T follicular helper cell (primary cell): ENCODE data around the gene FAM135A.
A peak's percentile ranks its signal among the peaks of the same experiment; 100 is the strongest.
"Not testable (repeated sequence)": the region's sequence is repeated elsewhere in the genome, so short reads cannot be mapped to it uniquely, and the experiment has no call there.

ENCODE experiments used
- DNase-seq: peaks from one replicate; pipeline ENCODE4 v3.0.0-alpha.2; 2020; ENCODE audit warnings: low read depth

Gene FAM135A

DNA sequence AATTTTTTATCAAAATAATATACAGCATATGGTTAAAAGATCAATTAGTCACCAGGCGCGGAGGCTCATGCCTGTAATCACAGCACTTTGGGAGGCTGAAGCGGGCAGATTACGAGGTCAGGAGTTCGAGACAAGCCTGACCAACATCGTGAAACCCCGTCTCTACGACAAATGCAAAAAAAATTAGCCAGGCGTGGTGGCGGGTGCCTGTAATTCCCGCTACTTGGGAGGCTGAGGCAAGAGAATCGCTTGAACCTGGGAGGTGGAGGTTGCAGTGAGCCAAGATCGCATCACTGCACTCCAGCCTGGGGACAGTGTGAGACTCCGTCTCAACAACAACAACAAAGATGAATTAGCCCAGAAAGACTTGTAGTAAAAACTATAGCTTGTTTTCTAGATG, 46.4 kb downstream of the FAM135A start:
- not testable (repeated sequence) for DNase-seq

DNA sequence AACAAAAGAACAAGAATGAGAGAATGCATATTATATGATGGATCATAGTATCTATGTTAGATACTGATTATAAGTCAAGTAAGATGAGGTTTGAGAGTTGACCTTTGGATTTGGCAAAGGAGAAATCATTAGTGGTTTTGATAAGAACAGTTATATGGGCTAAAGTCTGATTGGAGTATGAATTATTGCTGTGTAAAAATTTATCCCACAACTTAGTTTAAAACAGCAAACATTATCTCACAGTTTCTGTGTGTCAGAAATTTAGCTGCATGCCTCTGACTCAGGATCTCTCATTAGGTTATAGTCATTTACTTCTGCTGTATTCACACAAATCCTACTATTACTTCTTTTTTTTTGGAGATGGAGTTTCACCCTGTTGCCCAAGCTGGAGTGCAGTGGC, 56.7 kb downstream of the FAM135A start:
- DNase-seq: no peak

DNA sequence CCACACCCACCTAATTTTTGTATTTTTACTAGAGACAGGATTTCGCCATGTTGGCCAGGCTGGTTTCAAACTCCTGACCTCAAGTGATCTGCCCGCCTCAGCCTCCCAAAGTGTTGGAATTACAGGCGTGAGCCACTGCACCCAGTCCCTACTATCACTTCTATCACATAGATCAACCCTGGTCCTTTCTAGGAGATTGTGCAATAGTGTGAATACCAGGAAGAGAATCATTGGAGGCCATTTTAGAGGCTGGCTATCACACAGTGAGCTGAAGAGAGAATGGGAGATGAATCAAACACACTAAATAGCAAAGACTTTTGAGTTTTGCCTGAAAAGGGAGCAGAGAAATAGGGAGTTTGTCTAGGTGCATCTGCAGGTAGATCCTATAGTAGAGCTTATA, 57.2 kb downstream of the FAM135A start:
- not testable (repeated sequence) for DNase-seq

DNA sequence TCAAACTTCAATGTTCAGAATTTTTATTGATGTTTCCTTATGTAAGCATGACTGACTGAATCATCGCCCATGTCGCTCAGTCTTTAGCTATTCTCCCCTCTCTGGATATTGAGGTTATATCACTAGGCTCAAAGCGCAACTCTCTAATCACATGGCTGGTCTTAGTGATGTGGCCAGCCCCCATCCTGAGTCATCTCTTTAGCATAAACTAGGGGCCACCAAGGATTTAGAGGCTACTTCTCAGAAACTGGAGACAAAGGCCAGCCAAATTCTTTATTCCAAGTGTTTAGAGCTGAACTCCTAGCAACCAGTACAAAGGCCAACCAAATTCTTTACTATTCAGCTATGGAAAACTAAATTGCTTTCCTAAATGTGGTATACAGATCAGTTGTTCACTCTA, 61.4 kb downstream of the FAM135A start:
- DNase-seq: no peak

DNA sequence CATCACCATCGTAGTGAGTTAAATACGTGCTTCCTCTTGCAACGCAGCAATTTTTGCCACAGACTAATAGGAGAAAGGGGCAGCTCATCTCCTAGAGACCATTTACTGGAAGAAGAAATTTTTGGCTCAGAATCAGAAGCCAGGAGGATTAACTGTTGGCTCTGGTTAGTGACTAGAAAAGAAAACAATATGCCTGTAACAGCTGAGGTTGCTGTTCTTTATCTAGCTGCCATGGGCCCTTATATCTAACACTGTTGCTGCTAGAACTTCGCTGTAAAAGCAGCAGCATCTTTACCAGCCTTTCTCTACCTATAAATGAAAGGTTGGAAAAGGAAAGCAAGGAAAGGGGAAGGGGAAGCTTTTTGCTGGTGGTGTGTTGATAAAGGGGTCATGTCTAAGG, 65.9 kb downstream of the FAM135A start:
- no peak for DNase-seq

DNA sequence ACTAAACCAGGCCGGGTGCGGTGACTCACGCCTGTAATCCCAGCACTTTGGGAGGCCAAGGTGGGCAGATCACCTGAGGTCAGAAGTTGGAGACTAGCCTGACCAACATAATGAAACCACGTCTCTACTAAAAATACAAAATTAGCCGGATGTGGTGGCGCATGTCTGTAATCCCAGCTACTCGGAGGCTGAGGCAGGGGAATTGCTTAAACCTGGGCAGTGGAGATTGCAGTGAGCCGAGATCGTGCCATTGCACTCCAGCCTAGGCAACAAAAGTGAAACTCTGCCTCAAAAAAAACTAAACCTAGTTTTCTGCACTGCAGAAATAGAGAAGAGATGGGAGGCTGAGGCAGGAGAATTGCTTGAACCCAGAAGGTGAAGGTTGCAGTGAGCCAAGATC, 73.3 kb downstream of the FAM135A start:
- DNase-seq: not testable (repeated sequence)

DNA sequence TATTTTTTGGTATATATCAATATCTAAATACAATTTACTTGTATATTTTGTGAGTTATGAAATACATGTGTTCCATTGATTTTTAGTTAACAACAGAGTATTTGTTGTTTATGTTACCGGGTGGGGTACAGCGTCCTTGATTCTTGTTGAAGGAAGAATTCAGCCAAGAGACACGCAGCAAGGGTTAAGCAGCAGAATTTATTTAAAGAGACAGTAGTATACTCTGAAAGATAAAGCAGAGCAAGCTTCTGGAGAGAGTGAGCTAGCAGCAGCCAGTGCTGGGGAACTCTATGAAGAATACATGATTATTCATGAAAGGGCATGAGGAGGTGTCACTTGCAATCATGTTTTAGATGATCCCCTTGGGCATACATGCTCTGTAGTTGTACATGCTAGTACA, 76.1 kb downstream of the FAM135A start:
- DNase-seq: no peak

DNA sequence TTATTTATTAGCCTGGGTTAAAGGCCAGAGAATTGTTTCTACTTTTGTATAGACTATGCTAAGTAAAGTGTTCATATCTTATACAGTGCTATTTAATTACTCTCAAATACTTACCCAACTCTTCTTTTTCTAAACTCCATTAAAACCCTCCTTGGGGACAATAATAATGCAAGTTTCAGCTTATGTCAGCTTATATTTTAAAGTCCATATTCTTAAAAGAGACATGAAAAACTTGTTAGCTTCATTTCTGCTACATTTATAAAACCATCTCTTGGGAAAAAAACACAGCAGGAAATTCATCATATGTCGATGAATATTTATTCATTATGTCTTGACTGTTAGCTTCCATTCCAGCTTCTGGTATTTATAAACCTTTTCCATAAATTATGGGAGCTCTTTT, 81.5 kb downstream of the FAM135A start:
- no peak for DNase-seq

DNA sequence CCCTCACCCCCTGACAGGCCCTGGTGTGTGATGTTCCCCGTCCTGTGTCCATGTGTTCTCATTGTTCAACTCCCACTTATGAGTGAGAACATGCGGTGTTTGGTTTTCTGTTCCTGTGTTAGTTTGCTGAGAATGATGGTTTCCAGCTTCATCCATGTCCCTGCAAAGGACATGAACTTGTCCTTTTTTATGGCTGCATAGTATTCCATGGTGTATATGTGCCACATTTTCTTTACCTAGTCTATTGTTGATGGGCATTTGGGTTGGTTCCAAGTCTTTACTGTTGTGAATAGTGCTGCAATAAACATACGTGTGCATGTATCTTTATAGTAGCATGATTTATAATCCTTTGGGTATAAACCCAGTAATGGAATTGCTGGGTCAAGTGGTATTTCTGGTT, 82.5 kb downstream of the FAM135A start:
- DNase-seq: not testable (repeated sequence)

DNA sequence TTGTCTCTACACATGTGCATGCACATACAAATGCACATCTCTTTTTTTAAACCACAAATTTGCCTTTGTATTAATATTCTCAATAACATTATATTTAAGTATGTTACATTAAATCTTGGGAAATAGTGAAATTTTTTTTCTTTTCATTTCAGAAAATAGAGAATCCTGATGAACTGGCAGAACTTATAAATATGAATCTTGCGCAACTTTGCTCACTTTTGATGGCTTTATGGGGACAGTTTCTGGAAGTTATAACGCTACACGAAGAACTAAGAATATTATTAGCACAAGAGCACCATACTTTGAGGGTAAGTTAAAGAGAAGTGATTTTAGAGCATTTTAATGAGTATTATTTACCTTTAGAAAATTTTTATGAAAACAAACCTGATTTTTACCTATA, 89.2 kb downstream of the FAM135A start:
- no peak for DNase-seq

DNA sequence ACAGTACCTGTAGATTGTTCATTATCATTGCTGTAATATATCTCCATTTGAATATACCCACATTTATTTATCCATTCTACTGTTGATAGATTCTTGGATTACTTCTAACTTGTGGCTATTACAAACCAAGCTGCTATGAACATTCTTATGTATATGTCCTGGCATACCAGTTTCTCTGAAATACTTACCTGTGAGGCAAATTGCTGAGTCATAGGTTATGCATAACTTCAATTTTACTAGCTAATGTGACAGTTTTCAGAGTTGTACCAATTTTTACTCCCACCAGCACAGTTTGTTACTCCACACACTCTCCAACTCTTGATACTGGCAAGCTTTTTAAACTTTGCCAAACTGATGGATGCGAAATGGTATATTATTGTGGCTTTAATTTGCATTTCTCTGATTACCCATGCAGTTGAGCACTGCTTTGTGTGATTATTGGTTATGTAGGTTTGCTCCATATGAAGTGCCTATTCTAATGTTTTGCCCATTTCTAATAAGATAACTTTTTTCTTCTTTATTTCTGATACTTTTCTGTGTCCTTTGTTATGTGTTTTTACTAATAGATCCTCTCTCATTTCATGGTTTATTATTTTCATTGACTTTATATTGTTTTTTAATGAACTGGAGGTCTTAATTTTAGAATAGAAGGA, 90.6 kb downstream of the FAM135A start:
- DNase-seq: no peak

DNA sequence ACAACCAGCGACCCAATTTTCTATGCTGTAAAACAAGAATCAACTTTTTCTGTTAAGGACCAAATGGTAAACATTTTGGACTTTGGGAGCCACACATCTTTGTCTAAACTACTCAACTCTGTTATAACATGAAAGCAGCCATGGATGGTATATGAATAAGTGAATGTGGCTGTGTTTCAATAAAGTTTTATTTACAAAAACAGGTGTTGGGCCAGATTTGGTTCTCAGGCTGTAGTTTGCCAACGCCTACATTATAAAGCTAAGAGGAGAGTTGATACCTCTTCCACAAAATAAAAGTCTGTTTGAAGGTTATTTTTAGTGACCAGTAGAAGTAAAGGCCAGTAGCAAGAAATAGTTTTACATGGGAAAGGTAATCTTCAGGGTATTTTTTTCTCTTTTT, 93.0 kb downstream of the FAM135A start:
- no peak for DNase-seq

DNA sequence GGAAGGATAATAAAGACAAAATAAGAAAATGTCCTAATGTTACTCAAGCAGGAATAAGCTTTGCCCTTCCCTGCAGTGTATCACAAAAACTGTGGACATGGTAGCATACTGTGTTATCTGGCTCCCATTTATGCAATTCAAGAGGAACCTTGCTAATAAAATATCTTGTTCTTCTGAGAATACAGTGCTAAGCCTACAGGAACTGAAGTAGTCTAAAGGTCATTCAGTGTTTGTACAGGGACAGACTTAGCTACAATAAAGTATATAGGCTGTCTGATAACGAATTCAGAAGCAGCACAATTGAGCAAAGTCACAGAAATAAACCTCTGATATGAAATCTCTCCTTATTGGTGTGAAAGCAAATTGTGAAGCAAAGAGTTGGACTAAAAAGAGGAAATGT, 93.9 kb downstream of the FAM135A start:
- DNase-seq: no peak

DNA sequence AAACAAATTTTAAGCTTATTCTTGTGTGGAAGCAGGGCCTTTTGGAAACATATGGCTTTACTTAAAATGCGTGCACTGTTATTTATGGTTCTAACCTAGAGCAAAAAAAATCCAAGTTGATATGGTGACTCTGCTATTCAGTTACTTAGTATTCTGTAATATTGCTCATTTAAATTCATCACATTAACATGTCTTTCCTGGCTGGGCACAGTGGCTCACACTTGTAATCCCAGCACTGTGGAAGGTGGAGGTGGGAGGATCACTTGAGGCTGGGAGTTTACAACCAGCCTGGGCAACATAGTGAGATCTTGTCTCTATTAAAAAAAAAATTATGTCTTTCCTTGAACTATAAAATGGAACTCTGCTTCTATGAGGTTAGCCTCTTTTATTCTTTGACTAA, 95.6 kb downstream of the FAM135A start:
- DNase-seq: no peak

DNA sequence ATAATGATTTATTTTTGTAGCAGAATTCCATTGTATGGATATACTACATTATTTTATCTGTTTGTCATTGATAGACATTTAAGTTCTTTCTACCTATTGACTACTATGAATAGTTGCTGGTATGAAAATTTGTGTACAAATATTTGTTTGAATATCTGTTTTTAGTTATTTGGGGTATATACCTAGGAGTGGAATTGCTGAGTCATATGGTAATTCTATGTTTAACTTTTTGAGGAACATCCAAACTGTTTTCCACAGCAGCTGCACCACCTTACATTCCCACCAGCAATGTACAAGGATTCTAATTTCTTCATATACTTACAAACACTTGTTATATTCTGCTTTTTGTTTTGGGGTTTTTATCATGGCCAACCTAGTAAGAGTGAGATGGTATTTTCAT, 97.3 kb downstream of the FAM135A start:
- DNase-seq: no peak

DNA sequence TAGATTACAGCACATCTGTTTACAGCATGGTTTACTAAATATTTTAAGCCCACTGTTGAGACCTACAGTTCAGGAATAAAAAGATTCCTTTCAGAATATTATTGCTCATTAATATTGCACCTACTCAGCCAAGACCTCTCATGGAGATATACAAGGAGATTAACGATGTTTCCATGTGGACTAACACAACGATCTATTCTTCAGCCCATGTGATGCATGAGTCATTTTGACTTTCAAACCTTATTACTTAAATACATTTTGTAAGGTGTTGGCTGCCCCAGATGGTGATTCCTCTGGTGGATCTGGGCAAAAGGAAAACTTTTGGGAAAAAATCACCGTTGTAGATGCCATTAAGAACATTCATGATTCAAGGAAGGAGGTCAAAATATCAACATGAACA, 105.4 kb downstream of the FAM135A start:
- DNase-seq: no peak

DNA sequence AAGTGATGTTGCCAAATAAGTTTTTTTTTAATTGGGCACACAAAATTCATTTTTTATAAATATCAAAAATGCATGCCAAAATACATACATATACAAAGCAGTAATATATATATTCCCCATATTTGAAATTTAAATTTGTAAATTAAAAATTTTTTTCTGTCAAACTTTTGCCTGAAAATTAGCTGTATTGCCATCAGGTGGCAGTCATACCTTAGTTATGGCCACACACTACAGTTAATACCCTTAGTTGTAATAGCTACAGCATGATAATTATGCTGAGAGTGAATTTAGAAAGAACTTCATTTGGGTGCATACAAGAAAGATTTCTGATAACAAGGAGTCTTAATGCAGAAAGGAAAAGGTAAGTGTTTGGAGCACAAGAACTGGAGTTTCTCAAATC, 107.3 kb downstream of the FAM135A start:
- peak; percentile 4 for DNase-seq

DNA sequence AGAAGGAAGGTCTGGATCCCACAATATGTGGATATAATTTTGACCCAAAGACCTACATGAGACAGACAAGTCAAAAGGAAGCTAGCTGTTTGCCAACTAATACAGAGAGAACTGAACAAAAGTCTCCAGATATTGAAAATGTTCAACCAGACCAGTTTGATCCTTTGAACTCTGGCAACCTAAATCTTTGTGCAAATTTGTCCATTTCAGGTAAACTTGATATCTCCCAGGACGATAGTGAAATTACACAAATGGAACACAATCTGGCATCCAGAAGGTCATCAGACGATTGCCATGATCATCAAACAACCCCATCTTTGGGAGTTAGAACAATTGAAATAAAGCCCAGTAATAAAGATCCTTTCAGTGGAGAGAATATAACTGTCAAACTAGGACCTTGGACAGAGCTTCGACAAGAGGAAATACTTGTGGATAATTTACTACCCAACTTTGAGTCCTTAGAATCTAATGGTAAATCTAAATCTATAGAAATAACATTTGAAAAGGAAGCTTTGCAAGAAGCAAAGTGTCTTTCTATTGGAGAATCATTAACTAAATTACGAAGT, 111.5 kb downstream of the FAM135A start:
- no peak for DNase-seq

DNA sequence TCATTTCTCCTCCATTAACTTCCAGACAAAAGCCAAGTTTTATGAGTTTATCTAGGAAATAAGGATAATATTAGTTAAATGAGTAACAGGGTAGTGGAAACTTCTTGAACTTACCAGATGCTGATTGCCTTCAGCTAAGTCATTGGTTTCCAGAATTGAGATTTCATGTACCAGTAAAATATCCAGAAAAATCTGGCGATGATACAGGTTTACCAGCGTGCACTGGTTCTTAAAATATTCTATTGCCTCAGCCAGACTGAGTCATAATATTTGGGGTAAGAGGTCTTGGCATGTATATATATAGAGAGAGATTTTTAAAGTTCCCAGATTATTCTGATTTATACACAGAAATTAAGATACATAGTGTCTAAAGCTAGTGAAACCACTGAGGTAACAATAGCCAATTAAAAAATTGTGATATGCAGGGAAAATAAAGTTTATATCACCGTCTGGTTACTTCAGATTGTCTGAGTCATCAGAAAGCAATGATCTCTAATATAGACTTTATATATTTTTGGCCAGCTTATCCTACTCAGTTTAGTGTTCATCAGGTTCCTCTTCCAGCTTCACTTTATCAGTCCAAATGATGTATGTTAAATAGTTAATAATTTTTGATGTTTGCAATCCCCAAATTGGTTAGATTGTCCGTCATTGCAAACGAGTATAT, 113.9 kb downstream of the FAM135A start:
- no peak for DNase-seq

DNA sequence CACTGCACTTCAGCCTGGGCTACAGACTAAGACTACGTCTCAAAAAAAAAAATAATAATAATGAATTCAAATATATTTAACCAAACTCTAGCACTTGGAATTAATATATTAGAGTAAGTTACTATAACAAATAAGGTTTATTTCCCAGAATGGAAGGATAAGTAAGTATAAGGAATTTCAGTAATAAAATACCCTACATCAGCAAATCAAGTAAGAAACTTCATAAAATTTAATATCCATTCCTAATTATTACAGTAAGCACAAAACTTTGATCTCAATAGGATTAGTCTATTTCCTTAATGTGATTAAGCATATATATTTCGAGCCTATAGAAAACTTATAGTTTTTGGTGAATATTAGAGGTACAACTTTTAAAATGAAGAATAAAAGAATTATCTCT, 116.7 kb downstream of the FAM135A start:
- no peak for DNase-seq

DNA sequence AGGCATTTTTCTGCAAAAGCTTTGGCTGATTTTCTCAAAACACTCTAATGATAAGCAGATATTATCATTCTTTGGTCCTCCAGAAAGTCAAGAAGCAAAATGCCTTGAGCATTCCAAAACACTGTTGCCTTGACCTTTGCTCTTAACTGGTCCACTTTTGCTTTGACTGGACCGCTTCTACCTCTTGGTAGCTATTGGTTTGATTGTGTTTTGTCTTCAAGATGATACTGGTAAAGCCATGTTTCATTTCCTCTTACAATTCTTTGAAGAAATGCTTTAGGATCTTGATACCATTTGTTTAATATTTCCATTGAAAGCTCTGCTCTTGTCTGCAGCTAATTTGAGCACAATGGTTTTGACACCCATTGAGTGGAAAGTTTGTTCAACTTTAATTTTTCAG, 117.8 kb downstream of the FAM135A start:
- DNase-seq: no peak

DNA sequence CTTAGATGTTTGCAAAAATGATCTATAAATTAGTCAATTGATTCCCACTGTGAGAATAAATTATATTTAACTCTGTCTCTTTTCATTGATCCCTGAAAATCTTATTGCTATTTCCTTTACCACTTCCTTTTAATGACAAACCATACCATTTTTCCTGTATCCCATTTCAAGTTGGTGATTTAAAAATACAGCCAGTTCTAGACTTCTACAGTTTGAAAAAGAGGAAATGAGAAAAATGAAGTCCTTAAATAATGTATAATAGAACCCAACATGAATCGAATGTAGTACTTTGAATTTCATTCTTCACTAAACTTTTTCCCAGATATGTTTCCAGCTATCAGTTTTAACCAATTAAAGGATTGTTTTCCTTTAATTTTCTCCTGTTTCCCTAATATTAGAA, 124.0 kb downstream of the FAM135A start:
- DNase-seq: no peak

DNA sequence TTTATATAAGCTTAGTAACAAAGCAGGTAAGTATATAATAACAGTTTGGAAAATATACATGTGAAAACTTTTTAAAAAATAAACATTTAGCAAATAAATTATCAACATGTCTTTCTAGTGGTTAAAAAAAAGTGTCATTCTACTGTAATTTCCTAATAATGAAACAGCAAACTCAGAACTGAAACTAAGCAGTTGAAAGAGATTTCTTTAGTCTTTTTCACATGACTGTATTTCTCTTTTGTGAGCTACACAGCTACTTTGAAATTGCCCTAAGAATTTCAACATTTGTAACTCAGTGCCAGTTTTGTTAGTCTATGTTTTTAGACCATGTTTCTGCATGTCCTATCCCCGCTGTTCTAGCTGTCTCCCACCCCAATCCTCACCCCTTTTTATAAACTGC, 125.1 kb downstream of the FAM135A start:
- DNase-seq: no peak

DNA sequence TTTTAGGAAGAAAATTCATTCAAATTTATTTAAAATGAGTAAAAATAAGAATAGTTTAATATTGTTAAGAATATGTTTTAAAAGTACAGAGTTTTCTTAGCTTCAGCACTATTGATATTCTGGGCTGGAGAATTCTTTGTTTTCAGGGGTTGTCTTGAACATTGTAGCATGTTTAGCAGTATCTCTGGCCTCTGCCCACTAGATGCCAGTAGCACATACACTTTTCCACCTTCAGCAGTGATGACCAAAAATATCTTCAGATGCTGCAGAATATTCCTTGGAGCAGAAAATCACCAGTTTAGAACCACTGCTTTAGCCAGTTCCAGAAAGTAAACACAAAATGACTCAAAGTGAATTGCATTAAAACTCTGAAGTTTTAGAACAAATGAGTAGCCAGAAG, 134.0 kb downstream of the FAM135A start:
- DNase-seq: no peak
